ENCODE measurements around the gene CCDC14.

DNA sequence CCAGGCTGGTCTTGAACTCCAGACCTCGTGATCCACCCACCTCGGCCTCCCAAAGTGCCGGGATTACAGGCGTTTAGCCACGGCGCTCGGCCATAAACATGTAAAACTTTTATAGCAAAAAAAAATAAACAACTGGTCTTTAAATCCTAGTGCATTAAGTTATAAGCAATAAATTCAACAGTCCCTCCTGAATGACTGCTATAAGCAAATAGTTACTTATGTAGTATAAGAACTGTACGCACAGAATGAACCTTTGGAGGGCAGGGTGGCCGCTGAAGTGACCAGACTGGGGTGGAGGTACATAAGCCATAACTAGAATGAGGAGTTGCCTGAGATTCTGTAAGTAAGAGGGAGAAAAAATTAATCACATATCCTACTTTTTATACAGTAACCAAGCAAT is 12.6 kb downstream of the CCDC14 start:
- TF ChIP-seq SMC3 (conservative IDR thresholded peaks at IDR 0.05; ENCODE audit: insufficient read depth, low read depth, low read length) (no peak), CBX1 (IDR thresholded peaks at IDR 0.05; ENCODE audit: low read depth) (no peak), POLR2G (IDR thresholded peaks at IDR 0.05; ENCODE audit: low read depth, low read length) (no peak), ZNF785 (CRISPR knock-in tag; IDR thresholded peaks at IDR 0.05) (no peak), ELF1 (tag; IDR thresholded peaks at IDR 0.05) (no peak), CHD2 (IDR thresholded peaks at IDR 0.05; ENCODE audit: low read depth, low read length) (no peak), ZNF140 (CRISPR knock-in tag; IDR thresholded peaks at IDR 0.05) (no peak), POLR2AphosphoS2 (IDR thresholded peaks at IDR 0.05; ENCODE audit: low read length) (no peak), ZEB2 (IDR thresholded peaks at IDR 0.05) (no peak)
- TF ChIP-seq, protein P1, sequence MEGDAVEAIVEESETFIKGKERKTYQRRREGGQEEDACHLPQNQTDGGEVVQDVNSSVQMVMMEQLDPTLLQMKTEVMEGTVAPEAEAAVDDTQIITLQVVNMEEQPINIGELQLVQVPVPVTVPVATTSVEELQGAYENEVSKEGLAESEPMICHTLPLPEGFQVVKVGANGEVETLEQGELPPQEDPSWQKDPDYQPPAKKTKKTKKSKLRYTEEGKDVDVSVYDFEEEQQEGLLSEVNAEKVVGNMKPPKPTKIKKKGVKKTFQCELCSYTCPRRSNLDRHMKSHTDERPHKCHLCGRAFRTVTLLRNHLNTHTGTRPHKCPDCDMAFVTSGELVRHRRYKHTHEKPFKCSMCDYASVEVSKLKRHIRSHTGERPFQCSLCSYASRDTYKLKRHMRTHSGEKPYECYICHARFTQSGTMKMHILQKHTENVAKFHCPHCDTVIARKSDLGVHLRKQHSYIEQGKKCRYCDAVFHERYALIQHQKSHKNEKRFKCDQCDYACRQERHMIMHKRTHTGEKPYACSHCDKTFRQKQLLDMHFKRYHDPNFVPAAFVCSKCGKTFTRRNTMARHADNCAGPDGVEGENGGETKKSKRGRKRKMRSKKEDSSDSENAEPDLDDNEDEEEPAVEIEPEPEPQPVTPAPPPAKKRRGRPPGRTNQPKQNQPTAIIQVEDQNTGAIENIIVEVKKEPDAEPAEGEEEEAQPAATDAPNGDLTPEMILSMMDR (IDR thresholded peaks at IDR 0.05 in 2 of 3, conservative IDR thresholded peaks at IDR 0.05 in 1 of 3; ENCODE audit: insufficient read depth in 2 of 3, low read depth in 1 of 3, low read length in 3 of 3), result no peak
- TF ChIP-seq, protein P2, sequence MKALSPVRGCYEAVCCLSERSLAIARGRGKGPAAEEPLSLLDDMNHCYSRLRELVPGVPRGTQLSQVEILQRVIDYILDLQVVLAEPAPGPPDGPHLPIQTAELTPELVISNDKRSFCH (CRISPR knock-in tag; IDR thresholded peaks at IDR 0.05), result no peak
- TF ChIP-seq, protein P2 (tag; IDR thresholded peaks at IDR 0.05), result no peak
